Coronary artery (tissue), 2 donors: Measurements from ENCODE around the gene OCA2.

Source experiments
- DNase-seq: peaks from one replicate; pipeline ENCODE4 v3.0.0-alpha.2; 2017; ENCODE audit warnings: low spot score
- H3K27ac ChIP-seq, 2 donors: fragments of 200-600 bp; sonication (generic); one replicate each; pipeline ENCODE4 v1.5.1; 2016 to 2019
- H3K4me3 ChIP-seq: fragments of 200-600 bp; sonication (generic); 2 replicates; pipeline ENCODE4 v1.5.1; 2016; ENCODE audit warnings: mild to moderate bottlenecking, moderate library complexity
- TF ChIP-seq, protein P1 (sequence below): fragments of 200-600 bp; sonication (generic); IDR thresholded peaks from one replicate; pipeline ENCODE4 v1.5.1; 2019; ENCODE audit warnings: antibody characterized with exemption

Gene OCA2

GRCh38 chr15:27821273-27821672 is 277.8 kb downstream of the OCA2 start:
- Histone ChIP-seq H3K4me3 (no peak overlapping the region), H3K27ac (no peak overlapping the region)
- TF ChIP-seq, protein P1, sequence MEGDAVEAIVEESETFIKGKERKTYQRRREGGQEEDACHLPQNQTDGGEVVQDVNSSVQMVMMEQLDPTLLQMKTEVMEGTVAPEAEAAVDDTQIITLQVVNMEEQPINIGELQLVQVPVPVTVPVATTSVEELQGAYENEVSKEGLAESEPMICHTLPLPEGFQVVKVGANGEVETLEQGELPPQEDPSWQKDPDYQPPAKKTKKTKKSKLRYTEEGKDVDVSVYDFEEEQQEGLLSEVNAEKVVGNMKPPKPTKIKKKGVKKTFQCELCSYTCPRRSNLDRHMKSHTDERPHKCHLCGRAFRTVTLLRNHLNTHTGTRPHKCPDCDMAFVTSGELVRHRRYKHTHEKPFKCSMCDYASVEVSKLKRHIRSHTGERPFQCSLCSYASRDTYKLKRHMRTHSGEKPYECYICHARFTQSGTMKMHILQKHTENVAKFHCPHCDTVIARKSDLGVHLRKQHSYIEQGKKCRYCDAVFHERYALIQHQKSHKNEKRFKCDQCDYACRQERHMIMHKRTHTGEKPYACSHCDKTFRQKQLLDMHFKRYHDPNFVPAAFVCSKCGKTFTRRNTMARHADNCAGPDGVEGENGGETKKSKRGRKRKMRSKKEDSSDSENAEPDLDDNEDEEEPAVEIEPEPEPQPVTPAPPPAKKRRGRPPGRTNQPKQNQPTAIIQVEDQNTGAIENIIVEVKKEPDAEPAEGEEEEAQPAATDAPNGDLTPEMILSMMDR: no peak
- DNase-seq: no peak

DNA sequence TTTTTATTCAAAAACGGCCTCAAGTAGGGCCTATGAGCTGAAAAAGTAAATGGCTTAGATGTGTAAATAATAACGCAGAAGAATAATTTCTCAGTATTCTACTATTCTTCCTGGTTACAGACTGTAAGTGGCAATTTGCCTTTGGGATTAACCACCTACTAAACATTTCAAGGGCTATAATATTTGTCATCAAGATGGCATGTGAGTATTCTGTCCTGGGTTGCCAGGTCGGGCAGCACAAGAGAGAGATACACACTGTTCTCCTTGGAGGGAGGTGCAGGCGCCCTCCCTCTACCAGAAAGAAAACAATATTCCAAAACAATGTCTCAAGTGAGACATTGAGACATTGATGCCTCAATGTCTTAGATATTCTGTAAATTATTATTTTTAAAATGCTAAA is 278.4 kb downstream of the OCA2 start:
- DNase-seq: no peak
- Histone ChIP-seq H3K27ac (no peak overlapping the region), H3K4me3 (no peak overlapping the region)
- TF ChIP-seq, protein P1: no peak

GRCh38 chr15:27820232-27820631 is 278.9 kb downstream of the OCA2 start:
- Histone ChIP-seq H3K27ac (no peak overlapping the region), H3K4me3 (no peak overlapping the region)
- no peak for DNase-seq
- TF ChIP-seq, protein P1: no peak

GRCh38 chr15:27817258-27817657 is 281.9 kb downstream of the OCA2 start:
- TF ChIP-seq, protein P1: no peak

DNA sequence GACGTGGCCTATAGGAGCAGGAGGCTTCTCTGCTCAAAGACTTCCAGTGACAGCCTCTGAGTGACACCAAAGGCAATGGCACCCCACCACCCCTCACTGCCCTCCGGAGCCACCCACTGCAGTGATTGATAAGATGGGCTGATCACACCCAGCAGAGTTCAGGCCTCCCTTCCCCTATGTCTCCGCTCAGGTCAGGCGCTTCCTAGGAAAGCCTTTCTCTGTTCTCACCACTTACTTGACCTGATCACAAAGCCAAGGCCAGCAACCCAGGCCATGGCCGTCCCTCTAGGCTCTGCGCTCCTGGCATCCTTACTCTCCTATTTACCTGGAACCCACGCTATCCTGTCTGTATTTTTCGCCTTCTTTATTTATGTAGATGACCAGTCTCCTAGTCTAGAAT is 282.3 kb downstream of the OCA2 start:
- no peak for DNase-seq
- TF ChIP-seq, protein P1: no peak
- H3K27ac ChIP-seq: no peak overlapping the region
- no peak overlapping the region for H3K4me3 ChIP-seq

More at GRCh38 chr15:27817258-27817657, 281.9 kb downstream of the OCA2 start:
- Histone ChIP-seq H3K4me3 (no peak overlapping the region), H3K27ac (no peak overlapping the region)
- DNase-seq: no peak

- Histone ChIP-seq H3K27ac (no peak overlapping the region), H3K4me3 (no peak overlapping the region)
- DNase-seq: peak; percentile 58
- TF ChIP-seq, protein P1: no peak
Observed at GRCh38 chr15:27815035-27815434, 284.1 kb downstream of the OCA2 start.

DNA sequence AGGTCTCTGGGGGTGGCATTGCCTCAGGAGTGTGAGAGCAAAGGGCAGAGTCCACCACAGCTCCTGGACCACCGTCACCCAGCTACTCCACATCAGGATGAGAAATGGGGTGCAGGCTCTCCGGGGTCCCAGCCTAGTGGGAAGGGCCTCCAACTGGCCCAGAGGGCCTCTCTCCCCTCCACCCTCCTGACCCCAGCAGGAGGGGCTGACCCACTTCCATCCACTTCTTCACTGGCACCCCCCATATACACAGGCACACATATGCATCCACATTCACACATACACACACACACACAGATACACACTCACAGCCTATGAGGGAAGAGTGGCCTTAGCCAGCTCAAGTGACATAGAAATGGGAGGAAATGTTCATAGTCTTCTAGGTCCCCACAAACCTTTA is 286.0 kb downstream of the OCA2 start:
- H3K4me3 ChIP-seq: no peak overlapping the region
- no peak for DNase-seq

More for the DNA sequence above, 286.0 kb downstream of the OCA2 start:
- TF ChIP-seq, protein P1: no peak
- no peak overlapping the region for H3K27ac ChIP-seq
